ENCODE data around the gene EEFSEC.

The EEFSEC gene

DNA sequence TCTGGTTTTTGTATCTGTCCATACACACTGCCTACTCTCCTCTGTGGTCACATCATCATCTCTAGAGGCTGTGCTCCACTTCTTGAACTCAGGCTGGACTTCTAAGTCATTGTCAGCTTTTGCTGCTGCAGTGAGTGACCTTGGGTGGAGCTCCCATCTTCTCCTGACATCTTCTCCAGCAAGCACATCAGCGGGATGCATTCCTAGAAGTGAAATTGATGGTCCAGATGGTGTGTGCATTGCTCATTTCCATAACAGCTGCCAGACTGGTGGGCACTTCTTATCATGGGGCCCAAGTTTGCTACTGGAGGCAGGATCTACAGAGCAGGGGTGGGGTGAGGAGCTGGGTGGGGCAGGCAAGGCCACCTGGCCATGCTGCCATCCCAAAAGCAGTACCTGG lies 203.5 kb downstream of the EEFSEC start:
- no peak for DNase-seq

DNA sequence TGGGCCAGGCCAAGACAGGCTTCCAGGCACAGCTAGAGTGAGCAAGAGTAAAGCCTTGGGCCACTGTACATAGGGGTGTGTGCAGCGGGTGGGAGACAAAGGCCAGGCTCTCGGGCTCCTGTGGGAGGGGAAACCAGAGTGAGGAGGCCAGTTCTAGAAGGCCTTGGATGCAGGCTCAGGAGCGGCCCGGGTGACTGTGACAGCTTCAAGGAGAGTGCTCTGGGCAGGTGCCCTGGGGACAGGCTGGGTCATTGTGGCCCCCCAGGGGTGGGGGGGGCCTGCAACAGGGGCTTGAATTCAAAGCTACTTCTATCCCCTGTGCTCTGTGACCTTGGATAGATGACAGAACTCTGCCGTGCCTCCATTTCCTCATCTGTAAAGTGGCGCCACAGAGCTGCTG lies 204.3 kb downstream of the EEFSEC start:
- DNase-seq, result no peak

DNA sequence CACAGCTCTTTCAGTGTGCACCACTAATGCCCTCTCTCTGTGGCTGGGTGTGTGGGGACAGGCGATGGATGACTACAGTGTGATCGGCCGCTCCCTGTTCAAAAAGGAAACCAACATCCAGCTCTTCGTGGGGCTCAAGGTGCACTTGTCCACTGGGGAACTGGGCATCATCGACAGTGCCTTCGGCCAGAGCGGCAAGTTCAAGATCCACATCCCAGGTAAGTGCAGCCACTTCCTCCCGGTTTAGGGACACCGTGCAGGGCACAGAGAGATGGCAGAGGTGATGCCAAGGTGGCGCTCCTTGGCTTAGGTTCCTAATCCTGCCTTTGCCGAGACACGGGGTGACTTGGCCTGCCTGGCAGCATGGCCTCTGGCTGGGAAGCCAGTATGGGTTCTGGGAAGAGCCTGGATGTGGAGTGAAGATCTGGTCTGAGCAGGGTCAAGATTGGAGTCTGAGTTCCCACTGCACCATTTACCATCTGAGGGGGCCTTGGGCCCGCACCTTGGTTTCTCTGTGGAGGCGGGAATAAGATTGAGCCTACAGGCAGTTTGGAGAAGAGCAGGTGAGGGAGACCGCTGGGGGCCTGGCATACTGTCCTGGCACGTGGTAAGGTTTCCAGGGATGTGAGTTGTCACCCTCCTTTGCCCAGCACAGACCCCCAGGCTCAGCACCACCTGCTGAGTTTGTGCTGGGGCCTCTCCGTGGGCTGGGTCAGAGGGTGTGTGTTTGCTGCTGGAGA lies 205.0 kb downstream of the EEFSEC start:
- no peak for DNase-seq

DNA sequence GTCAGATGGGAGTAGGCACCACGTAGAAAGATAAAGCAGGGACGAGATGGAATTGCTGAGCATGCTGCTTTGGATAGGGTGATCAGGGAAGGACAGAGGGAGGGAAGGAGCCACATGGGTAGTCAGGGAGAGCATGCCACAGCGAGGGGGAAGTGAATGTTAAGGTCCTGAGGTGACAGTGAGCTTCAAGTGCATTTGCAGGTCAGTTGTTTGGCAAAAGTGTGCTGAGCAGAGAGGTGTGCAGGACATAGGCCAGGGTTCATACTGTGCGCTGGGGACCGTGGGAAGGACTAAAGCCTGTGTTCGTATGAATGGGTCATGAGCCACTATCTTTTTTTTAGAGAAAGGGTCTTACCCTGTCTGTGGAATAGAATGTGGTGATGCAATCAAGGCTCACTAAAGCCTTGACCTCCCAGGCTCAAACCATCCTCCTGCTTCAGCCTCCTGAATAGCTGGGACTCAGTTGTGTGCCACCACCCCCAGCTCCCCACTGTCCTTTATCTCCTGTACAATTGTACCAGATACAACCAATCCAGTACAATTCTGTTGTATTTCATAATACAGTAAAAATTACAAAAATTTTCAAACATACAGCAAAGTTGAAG lies 205.9 kb downstream of the EEFSEC start:
- DNase-seq, result no peak

DNA sequence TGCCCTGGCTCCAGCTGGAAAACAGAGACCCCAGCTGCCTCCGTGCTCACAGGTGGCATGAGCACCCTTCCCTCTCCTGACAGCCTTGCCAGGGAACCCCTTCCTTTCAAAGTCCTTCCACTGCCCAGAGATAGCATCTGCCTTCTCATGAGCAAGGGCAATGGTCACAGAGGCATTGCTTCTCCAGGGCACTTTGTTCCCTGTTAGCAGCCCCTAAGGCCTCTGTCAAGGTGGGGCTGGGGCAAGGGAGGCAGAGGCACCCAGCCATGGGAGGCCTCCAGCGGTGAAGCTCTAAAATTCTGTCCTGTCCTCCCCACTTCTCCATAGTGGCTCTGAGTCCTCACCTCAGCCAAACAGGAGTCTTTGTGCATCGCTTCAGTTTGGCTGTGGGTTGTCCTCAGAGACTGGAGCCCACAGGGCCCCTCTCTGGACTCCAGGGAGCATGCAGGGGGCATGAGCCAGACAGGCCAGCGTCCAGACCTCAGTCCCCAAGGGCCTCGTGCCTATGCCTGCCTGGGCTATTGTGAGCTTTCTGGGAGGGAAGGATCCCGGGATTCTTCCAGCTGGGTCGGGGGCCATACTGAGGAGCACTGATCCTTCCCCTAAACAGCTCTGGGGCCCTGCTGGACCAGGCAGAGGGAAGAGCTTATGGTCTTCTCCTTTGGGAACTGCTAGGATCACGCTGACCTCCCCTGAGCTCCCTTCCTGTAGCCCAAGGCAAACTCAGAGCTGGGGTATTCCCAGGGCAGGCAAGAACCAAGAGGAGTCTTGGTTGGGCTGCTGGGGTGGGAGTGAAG lies 206.8 kb downstream of the EEFSEC start:
- DNase-seq, result no peak

DNA sequence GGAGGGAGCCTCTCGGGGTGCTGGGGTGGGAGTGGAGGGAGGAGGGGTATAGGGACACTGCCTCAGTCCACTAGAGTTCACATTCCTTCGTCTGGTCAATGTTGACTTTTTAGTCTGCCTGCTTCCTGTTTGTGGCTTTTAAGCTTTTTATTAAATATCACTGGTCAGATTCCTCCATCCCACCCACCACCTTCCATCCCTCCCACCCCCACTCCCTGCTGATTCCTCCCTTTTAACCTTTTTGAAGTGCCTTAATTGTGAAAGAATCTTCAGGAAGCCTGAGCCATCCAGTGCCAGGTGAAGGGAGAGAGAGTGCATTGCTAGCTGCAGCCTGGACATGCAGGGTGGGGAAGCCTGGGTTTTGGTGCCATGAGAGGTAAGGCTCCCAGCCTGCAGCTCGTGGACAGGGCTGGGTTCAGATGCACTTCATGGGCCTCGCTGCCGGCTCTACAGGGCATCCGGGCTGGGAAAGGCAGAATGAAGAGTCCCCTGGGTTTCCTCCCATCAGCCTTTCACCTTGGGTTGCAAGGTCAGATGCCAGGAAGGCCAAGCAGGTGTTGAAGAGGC lies 207.5 kb downstream of the EEFSEC start:
- DNase-seq, result no peak

DNA sequence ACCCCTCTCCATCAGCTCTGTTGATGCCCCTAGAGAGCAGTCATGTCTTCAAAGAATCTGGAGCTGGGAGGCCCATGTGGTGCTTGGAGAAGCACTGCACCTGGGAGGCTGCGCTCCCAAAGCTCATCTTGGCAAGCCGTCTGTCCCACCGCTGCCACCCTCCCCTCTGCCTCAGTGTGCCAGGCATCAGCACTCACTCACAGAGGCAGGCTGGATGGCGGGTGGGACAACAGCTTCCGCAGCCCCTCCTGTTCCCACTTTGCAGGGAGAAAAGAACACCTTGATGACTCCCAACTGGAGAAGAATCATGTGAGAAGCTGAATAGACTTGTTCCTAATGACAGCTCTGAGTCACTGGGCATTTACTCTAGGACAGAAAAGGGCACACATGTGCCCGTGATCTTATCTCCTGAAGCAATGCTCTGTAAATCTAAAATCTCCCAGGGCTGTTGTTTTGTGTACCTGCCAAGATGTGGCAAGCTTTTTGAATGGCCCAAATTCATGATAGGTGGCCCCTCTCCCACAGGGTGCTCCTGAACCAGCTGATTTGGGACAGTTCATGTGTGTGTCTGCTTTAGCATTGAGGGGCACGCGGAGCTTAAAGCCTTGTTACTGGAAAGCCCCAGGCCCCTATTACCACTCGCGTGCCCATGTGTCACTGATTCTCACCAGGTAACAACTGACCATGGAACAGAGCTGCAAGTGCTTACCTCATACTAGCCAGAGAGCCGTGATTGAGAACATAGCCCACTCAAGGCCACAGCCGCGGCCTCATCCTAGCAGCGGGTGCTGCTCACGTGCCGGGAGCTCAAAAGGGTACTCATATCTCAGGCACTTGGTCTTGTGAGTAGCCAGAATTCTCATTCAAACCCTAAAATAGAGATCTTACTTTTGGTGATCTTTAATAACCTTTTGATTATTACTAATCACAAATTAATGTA lies 209.0 kb downstream of the EEFSEC start:
- no peak for DNase-seq

DNA sequence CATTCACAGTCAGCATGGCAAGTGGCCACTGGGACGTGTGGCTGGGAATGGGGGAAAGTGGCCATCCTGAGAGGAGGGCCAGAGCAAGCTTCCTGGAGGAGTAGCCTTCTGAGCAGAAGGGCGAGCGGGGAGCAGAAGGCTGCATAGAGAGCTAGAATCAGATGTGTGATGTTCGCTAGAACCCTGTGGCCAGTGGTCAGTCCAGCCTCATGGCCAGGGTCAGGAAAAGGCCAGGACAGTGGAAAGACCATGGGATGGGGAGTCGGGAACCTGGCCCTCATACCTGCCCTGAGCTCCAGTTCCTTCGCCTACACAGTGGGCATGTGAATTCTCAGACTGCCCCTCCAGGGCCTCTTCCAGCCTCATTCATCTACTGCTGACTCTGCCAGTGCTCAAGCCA lies 211.0 kb downstream of the EEFSEC start:
- no peak for DNase-seq

DNA sequence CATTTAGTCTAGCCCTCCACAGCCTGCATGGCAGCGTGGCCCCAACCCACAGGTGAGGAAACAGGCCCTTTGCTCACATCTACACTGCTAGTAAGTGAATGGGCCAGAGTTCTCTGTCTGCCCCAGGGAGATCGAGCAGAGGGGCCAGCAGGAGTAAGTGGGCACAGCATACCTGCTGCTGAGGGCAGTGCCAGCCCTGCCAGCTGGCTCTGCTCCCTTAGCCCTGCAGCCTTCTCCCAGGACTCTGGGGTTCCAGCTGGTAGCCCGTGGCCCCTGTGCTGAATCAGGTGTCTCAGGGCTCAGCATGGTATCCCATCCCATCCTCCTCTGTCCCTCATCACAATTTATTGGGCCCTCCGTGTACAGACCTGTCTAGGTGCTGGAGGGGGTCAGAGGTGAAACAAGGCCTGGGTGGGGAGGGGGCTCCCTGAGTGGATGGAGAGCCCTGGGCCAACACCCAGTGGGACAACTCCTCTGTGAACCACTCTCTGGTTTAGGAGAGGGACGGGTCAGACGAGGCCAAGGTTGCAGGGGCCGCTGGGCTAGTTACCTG lies 211.6 kb downstream of the EEFSEC start:
- DNase-seq, result no peak

DNA sequence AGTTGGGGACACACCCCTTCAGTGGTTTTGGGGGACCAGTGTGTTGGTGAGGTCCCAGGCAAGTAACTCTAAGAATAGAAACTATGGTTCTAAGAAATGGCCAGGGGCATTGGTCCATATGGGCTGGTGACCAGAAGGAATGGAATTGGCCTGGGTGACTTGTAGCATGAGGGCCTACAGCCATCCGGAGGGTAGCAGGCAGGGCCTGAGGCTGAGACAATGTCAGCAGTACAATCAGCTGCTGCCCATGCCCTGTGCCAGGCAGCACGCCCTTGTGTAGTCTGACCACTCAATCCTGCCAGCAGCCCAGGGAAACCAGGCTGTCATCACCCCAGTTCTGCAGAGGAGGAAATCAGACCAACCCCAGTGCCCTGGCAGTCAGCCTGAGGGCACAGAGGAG lies 212.9 kb downstream of the EEFSEC start:
- DNase-seq, result no peak

DNA sequence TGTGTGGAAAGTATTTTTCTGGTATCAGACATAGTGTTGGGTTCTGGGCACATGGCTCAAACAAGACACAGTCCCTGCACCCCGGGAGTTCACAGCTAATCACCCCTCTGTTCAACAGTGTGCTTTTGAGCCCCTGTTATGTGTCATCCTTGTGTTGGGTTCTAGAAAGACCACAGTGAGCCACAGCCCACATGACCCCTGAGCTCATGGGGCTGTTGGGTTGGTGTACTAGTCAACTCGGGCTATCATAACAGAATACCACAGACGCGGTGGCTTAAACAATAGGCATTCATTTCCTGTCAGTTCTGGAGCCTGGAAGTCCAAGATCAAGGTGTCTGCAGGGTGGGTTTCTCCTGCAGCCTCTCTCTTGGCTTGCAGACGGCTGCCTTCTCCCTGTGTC lies 213.4 kb downstream of the EEFSEC start:
- DNase-seq, result no peak

DNA sequence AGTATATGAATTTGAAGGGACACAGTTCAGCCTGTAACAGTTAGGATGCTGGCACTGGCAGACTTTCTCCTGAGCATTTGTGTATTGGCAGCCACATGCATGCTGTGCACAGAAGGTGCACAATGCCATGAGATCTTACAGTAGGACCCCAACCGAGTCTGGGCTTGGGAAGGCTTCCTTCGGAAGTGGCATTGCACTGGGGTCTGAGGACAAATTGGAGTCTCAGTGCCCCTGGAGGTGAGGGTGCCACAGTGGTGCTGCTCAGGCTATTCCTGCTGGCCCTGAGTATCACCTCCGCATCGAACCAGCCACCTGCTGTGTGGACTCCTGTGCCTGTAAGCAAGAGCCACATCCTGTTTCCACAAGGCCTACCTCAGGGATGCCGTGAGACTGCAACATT lies 213.9 kb downstream of the EEFSEC start:
- no peak for DNase-seq

DNA sequence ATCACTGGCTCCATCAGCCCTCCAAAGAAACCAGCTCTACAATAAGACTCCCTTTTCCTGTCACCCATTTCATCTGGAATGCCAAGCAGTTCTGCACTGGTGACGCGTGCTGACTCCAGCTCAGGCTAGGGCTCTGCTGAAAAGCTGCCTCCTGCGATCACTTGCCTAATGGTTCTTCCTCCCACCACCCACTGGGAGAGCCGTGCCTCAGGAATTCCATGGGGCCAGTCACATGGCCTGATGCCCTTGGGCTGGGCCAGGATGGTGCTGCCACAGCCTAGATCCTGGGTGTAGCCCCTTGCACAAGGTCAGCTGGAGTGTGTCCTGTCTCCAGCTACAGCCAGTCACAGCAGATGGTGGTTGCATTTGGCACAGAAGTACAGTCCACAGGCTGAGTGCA lies 214.5 kb downstream of the EEFSEC start:
- DNase-seq, result no peak

DNA sequence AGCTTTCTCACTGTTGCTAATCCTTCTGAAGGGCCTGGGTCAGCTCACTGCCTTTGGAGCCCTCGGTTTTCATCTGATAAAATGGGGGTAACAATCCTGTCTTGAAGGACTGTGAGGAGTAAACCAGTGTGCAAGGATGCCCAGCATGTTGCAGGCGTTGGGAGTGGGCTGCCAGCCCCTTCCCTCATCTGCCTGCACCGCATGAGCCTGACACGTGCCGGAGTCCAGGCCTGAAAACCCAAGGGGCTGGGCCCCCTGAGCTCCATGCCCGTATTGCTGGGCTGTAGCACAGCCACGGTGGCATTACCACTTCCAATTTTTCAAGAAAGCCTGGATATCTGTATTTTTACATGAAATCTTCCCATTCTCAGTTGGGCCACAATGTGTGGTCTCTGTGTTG lies 215.3 kb downstream of the EEFSEC start:
- no peak for DNase-seq

DNA sequence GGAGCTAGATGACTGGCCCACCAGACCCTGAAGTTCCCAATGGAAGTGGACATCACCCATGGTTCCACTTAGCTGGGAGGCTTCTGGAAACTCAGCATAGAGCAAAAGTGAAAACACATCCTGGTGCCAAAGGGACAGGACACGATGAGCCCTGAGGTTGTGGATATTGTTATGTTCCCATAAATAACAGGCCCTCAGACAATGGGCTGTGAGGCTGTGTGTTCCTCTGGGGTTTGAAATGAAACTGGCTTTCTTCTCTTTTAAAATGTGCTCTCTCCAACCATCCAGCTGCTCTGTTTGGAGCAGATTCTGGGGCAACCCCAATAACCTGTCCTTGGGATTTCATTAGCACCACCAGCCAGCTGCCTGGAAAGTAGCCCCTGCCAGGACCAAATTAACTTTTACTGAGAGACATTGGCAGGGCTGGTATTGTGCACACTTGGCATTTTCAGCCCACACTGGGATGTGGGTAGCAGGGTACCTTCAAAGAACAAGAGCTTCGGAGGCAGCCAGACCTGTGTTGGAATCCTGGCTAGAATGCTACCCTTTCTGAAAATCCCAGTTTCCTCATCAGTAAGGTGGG lies 215.9 kb downstream of the EEFSEC start:
- DNase-seq, result no peak

DNA sequence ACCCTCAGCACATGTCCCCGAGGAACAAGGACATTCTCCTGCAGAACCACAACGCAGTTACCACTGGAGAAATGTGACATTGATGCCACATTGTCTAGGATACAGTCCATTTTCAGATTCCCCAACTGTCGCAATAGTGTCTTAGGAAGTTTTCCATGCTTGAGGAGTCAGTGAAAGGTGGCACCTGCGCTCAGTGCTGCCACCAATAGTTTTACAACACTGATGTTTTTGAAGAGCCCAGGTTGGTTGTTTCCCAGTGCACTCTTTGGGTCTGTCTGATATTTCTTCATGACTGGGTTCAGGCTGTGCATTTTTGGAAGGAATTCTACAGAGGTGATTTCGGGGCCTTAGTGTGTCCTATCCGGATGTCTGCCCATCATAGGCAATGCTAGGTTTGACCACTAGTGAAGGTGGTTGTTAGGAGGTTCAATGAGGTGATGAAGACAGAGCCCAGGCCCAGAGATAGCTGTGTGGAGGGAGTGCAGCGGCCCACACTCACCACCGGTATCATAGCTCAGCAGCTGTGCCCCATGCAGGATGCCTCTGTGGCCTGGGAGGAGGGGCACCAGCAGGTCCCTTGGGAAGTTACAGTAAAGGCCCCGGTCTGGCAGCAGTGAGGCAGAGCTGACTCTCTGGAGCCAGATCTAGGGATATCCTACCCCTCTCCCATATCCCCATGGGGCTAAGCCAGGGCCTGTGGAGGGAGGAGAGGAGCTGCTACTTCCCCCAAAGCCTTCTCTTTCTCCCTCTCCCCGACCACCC lies 216.8 kb downstream of the EEFSEC start:
- no peak for DNase-seq

DNA sequence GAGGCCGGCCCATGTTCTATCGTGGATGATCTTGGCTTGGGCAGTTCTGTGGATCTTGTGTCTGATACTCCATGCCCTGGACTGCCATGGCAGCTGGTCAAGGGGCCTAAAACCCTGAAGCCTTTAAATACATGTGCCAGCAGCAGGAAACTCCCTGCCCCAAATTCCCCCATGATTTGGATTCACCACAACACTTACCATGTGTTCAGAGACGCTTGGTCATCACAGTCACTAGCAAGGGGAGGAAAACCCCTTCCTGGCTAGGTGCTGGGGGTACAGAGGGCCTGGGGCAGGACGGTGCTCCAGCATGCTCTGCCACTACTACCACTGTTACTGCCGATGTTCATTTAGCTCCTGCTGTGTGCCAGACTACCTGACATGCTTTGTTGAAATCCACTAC lies 219.0 kb downstream of the EEFSEC start:
- no peak for DNase-seq

DNA sequence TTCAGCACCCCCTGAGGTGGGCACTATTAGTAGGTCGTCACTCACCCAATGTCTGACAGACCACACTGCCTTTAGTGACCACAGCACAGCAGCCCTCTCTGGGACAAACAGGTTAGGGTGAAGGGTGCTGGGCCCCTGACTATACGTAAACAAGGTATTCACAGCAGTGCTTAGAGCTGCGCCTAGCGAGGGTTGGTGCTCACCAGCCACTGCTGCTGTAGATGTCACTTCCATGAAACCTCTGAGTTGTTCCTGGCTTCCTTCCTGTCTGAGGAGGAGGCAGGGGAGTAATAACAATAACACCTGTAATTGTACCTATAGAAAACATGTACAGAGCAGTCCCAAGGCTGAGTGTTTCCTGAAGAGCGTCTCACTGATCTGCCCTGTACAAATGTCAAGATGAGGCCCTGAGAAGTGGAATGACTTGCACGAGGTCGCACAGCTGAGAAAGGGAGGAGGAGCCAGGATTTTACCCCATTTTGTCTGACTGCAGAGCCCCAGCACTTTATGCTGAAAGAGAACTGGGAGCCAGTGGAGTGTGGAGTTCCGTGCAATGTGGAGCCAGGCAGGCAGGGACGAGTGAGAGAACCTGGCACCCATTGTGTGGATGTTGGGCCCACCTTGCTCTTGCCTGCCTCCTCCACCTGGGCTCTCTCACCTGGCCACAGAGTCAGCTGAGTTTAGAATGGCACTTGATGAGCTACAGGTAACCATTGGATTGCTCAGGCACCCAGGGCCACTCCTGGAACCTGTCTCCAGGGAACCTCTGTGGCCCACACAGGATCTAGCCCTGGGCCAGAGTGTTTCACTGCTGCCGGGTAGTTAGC lies 219.6 kb downstream of the EEFSEC start:
- no peak for DNase-seq

DNA sequence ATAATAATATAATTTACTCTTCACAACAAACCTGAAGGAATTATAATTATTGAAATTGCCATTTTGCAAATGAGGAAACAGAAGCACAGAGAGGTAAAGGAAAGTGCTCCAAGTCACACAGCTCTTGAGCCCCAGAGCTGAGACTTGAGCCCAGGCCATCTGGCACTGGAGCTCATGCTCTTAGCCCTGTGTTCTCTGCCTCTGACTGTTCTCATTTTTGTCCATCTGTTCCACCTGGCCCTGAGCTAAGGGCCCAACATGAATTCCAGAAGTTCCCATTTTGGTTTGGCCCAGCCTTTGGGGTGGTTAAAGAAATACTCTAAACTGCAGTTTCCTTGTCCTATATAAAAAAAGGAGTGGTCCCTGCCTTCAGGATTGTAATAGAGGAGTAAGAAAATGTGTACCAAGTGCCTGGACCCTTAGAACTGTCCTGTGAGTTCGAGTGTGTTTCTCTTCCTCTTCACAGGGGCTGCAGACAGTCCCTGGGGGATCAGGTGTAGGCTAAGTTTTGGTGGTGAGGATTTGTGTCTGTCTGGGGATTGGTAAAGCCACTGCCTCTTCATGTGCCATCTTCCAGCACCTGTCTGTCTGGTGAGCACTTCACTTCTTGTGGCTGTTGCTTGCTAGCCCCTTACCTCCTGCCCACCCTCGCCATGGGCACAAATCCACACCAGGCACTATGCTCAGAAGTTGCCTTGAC lies 221.6 kb downstream of the EEFSEC start:
- no peak for DNase-seq

DNA sequence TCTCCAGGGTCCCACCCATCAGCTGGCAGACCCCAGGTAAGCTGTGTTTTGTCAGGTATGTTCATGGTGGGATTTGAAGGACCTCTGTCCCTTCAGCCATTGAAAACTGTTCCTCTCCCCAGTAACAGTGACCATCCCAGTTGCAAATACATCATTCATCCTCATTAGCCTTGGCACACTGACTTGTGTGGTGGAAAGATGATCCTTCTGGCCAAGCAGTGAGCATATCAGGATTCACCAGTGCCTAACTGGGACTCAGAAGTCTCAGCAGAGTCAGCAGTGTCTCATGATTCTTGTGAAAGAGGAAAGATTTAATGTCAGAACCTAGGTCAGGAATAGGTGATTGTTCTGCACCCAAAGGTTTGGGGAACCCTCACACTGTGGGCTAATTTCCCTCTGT lies 223.2 kb downstream of the EEFSEC start:
- DNase-seq, result no peak

Measured in RPMI8226 (cell line).